ENCODE measurements around the gene MTA2. TPM values are rescaled to one million over a fixed set of nuclear protein-coding genes. Genes with fewer than 3 reads are reported as not detected.

Gene MTA2
- total and polyA plus RNA-seq, 10 of the 15 experiments (the other 5 are each of a cell fraction or from before 2014, with no cell fraction given): 6.7 to 201 (median 113) TPM

Small RNAs within 50 kb of the gene (microRNA-seq; reads per million reads assigned to microRNA genes)
- 1.3 reads per million for gene MIR6747

Small RNAs within 50 kb of the gene (small RNA-seq; reads per million reads assigned to genes)
- not detected for gene AP001458.1
- gene EEF1G: not detected
- 0.74 reads per million, percentile 21 among the genes with 10 or more reads in this experiment for gene MIR6747

Other genes with a start within 250 kb of the MTA2 start
Only the 7 nearest of the 28 such genes appear.
- gene EEF1G, start 28.0 kb downstream of the MTA2 start, total RNA-seq (2014; rRNA removed): 2,512 and 2,611 TPM in 2 replicates
- gene EEF1G, start 28.0 kb downstream of the MTA2 start, total RNA-seq (2014; rRNA removed; fragmentation: Illumina TruSeq; extraction: Trizol): 2,491 and 2,551 TPM in 2 replicates
- gene EEF1G, start 28.0 kb downstream of the MTA2 start, total RNA-seq (2021): 2,218 and 2,306 TPM in 2 replicates
- gene EEF1G, start 28.0 kb downstream of the MTA2 start, polyA plus RNA-seq (2011; rRNA removed): 1,766 and 2,335 TPM in 2 replicates
- gene EEF1G, start 28.0 kb downstream of the MTA2 start, polyA plus RNA-seq (2014; fragmentation: Illumina TruSeq; extraction: Trizol): 2,336 and 2,739 TPM in 2 replicates
- 1,000 to 10,000 TPM; 1,227 to 1,233 TPM for gene EEF1G, start 28.0 kb downstream of the MTA2 start, polyA plus RNA-seq (2014; fragmentation: Nextera tagmentation; extraction: Ambion mirVana)
- gene EEF1G, start 28.0 kb downstream of the MTA2 start, polyA plus RNA-seq (2014; rRNA removed): 2,498 and 2,961 TPM in 2 replicates
- 100 to 1,000 TPM; 850 to 912 TPM for gene EEF1G, start 28.0 kb downstream of the MTA2 start, polyA plus RNA-seq (2016; fragmentation: Nextera tagmentation; extraction: Ambion mirVana)
- 12.1 and 12.3 TPM in 2 replicates for gene TUT1, start 10.3 kb downstream of the MTA2 start, total RNA-seq (2014; rRNA removed)
- 6.9 and 8.3 TPM in 2 replicates for gene TUT1, start 10.3 kb downstream of the MTA2 start, total RNA-seq (2014; rRNA removed; fragmentation: Illumina TruSeq; extraction: Trizol)
- gene TUT1, start 10.3 kb downstream of the MTA2 start, total RNA-seq (2021): 26.6 and 28.4 TPM in 2 replicates
- 12.0 and 18.4 TPM in 2 replicates for gene TUT1, start 10.3 kb downstream of the MTA2 start, polyA plus RNA-seq (2011; rRNA removed)
- 9.5 and 14.0 TPM in 2 replicates for gene TUT1, start 10.3 kb downstream of the MTA2 start, polyA plus RNA-seq (2014; fragmentation: Illumina TruSeq; extraction: Trizol)
- gene TUT1, start 10.3 kb downstream of the MTA2 start, polyA plus RNA-seq (2014; fragmentation: Nextera tagmentation; extraction: Ambion mirVana): 1 to 10 TPM; 1.1 to 1.4 TPM
- 19.4 and 22.7 TPM in 2 replicates for gene TUT1, start 10.3 kb downstream of the MTA2 start, polyA plus RNA-seq (2014; rRNA removed)
- 10 to 100 TPM; 26.9 to 29.9 TPM for gene TUT1, start 10.3 kb downstream of the MTA2 start, polyA plus RNA-seq (2016; fragmentation: Nextera tagmentation; extraction: Ambion mirVana)
- 22.5 and 23.9 TPM in 2 replicates for gene EML3, start 10.9 kb upstream of the MTA2 start, total RNA-seq (2014; rRNA removed)
- 14.0 and 17.3 TPM in 2 replicates for gene EML3, start 10.9 kb upstream of the MTA2 start, total RNA-seq (2014; rRNA removed; fragmentation: Illumina TruSeq; extraction: Trizol)
- 69.8 and 82.5 TPM in 2 replicates for gene EML3, start 10.9 kb upstream of the MTA2 start, total RNA-seq (2021)
- 18.4 and 27.1 TPM in 2 replicates for gene EML3, start 10.9 kb upstream of the MTA2 start, polyA plus RNA-seq (2011; rRNA removed)
- gene EML3, start 10.9 kb upstream of the MTA2 start, polyA plus RNA-seq (2014; fragmentation: Illumina TruSeq; extraction: Trizol): 16.3 and 21.9 TPM in 2 replicates
- 1 to 10 TPM in 1 of 2 experiments, under 1 TPM in 1; 0.58 to 1.2 TPM for gene EML3, start 10.9 kb upstream of the MTA2 start, polyA plus RNA-seq (2014; fragmentation: Nextera tagmentation; extraction: Ambion mirVana)
- gene EML3, start 10.9 kb upstream of the MTA2 start, polyA plus RNA-seq (2014; rRNA removed): 45.7 and 61.0 TPM in 2 replicates
- gene EML3, start 10.9 kb upstream of the MTA2 start, polyA plus RNA-seq (2016; fragmentation: Nextera tagmentation; extraction: Ambion mirVana): 10 to 100 TPM; 25.6 to 26.8 TPM
- 0.60 and 1.7 TPM in 2 replicates for gene ROM1, start 11.4 kb upstream of the MTA2 start, total RNA-seq (2014; rRNA removed)
- gene ROM1, start 11.4 kb upstream of the MTA2 start, total RNA-seq (2014; rRNA removed; fragmentation: Illumina TruSeq; extraction: Trizol): 1.1 TPM in 2 replicates
- 1.2 and 1.9 TPM in 2 replicates for gene ROM1, start 11.4 kb upstream of the MTA2 start, total RNA-seq (2021)
- gene ROM1, start 11.4 kb upstream of the MTA2 start, polyA plus RNA-seq (2011; rRNA removed): 0.42 and 0.82 TPM in 2 replicates
- 1.5 and 1.6 TPM in 2 replicates for gene ROM1, start 11.4 kb upstream of the MTA2 start, polyA plus RNA-seq (2014; fragmentation: Illumina TruSeq; extraction: Trizol)
- gene ROM1, start 11.4 kb upstream of the MTA2 start, polyA plus RNA-seq (2014; fragmentation: Nextera tagmentation; extraction: Ambion mirVana): under 1 TPM; 0.42 TPM
- gene ROM1, start 11.4 kb upstream of the MTA2 start, polyA plus RNA-seq (2014; rRNA removed): 0.67 and 2.0 TPM in 2 replicates
- 1 to 10 TPM; 2.4 to 3.0 TPM for gene ROM1, start 11.4 kb upstream of the MTA2 start, polyA plus RNA-seq (2016; fragmentation: Nextera tagmentation; extraction: Ambion mirVana)
- 34.3 and 42.4 TPM in 2 replicates for gene B3GAT3, start 20.1 kb upstream of the MTA2 start, total RNA-seq (2014; rRNA removed)
- gene B3GAT3, start 20.1 kb upstream of the MTA2 start, total RNA-seq (2014; rRNA removed; fragmentation: Illumina TruSeq; extraction: Trizol): 12.3 and 14.1 TPM in 2 replicates
- 42.4 and 43.2 TPM in 2 replicates for gene B3GAT3, start 20.1 kb upstream of the MTA2 start, total RNA-seq (2021)
- gene B3GAT3, start 20.1 kb upstream of the MTA2 start, polyA plus RNA-seq (2011; rRNA removed): 7.0 and 17.2 TPM in 2 replicates
- gene B3GAT3, start 20.1 kb upstream of the MTA2 start, polyA plus RNA-seq (2014; fragmentation: Illumina TruSeq; extraction: Trizol): 1.1 and 8.3 TPM in 2 replicates
- 1 to 10 TPM in 1 of 2 experiments, under 1 TPM in 1; 0.31 to 2.8 TPM for gene B3GAT3, start 20.1 kb upstream of the MTA2 start, polyA plus RNA-seq (2014; fragmentation: Nextera tagmentation; extraction: Ambion mirVana)
- 52.7 and 56.5 TPM in 2 replicates for gene B3GAT3, start 20.1 kb upstream of the MTA2 start, polyA plus RNA-seq (2014; rRNA removed)
- gene B3GAT3, start 20.1 kb upstream of the MTA2 start, polyA plus RNA-seq (2016; fragmentation: Nextera tagmentation; extraction: Ambion mirVana): 10 to 100 TPM; 50.0 to 51.7 TPM
- gene GANAB, start 44.7 kb upstream of the MTA2 start, total RNA-seq (2014; rRNA removed): 95.9 and 98.9 TPM in 2 replicates
- gene GANAB, start 44.7 kb upstream of the MTA2 start, total RNA-seq (2014; rRNA removed; fragmentation: Illumina TruSeq; extraction: Trizol): 73.2 and 76.7 TPM in 2 replicates
- 161 and 175 TPM in 2 replicates for gene GANAB, start 44.7 kb upstream of the MTA2 start, total RNA-seq (2021)
- gene GANAB, start 44.7 kb upstream of the MTA2 start, polyA plus RNA-seq (2011; rRNA removed): 93.6 and 153 TPM in 2 replicates
- gene GANAB, start 44.7 kb upstream of the MTA2 start, polyA plus RNA-seq (2014; fragmentation: Illumina TruSeq; extraction: Trizol): 134 and 140 TPM in 2 replicates
- 1 to 10 TPM; 4.5 to 6.4 TPM for gene GANAB, start 44.7 kb upstream of the MTA2 start, polyA plus RNA-seq (2014; fragmentation: Nextera tagmentation; extraction: Ambion mirVana)
- 103 and 117 TPM in 2 replicates for gene GANAB, start 44.7 kb upstream of the MTA2 start, polyA plus RNA-seq (2014; rRNA removed)
- 100 to 1,000 TPM; 102 to 107 TPM for gene GANAB, start 44.7 kb upstream of the MTA2 start, polyA plus RNA-seq (2016; fragmentation: Nextera tagmentation; extraction: Ambion mirVana)
- gene INTS5, start 51.4 kb upstream of the MTA2 start, total RNA-seq (2014; rRNA removed): 17.3 and 19.7 TPM in 2 replicates
- 6.4 and 7.6 TPM in 2 replicates for gene INTS5, start 51.4 kb upstream of the MTA2 start, total RNA-seq (2014; rRNA removed; fragmentation: Illumina TruSeq; extraction: Trizol)
- 31.8 and 35.1 TPM in 2 replicates for gene INTS5, start 51.4 kb upstream of the MTA2 start, total RNA-seq (2021)
- gene INTS5, start 51.4 kb upstream of the MTA2 start, polyA plus RNA-seq (2011; rRNA removed): 2.5 and 7.9 TPM in 2 replicates
- gene INTS5, start 51.4 kb upstream of the MTA2 start, polyA plus RNA-seq (2014; fragmentation: Illumina TruSeq; extraction: Trizol): 4.7 and 11.8 TPM in 2 replicates
- 1 to 10 TPM in 1 of 2 experiments, under 1 TPM in 1; 0.34 to 1.4 TPM for gene INTS5, start 51.4 kb upstream of the MTA2 start, polyA plus RNA-seq (2014; fragmentation: Nextera tagmentation; extraction: Ambion mirVana)
- gene INTS5, start 51.4 kb upstream of the MTA2 start, polyA plus RNA-seq (2014; rRNA removed): 15.7 and 17.2 TPM in 2 replicates
- 10 to 100 TPM; 30.2 to 35.1 TPM for gene INTS5, start 51.4 kb upstream of the MTA2 start, polyA plus RNA-seq (2016; fragmentation: Nextera tagmentation; extraction: Ambion mirVana)

Data from GM12878 (cell line).